ENCODE measurements around the gene HNMT.

The HNMT gene

DNA sequence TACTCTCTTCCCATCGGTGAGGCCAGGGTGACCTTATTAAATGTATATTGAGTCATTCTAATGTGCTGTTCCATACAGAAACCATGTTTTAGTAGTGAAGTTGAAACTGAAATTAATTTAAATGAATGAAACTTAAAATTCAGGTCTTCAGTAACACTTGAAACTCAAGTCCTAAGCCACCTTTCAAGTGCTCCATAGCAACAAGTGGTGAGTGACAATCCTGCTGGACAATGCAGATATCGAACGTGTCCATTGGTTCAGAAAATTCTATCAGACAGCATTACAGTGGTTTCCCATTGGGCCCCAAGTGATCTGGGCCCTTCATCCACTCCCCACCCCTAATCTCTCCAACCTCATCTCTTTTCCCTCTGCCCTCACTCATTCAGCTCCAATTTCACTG lies 48.7 kb downstream of the HNMT start:
- no peak overlapping the region for H3K27ac ChIP-seq
- TF ChIP-seq, protein P1, sequence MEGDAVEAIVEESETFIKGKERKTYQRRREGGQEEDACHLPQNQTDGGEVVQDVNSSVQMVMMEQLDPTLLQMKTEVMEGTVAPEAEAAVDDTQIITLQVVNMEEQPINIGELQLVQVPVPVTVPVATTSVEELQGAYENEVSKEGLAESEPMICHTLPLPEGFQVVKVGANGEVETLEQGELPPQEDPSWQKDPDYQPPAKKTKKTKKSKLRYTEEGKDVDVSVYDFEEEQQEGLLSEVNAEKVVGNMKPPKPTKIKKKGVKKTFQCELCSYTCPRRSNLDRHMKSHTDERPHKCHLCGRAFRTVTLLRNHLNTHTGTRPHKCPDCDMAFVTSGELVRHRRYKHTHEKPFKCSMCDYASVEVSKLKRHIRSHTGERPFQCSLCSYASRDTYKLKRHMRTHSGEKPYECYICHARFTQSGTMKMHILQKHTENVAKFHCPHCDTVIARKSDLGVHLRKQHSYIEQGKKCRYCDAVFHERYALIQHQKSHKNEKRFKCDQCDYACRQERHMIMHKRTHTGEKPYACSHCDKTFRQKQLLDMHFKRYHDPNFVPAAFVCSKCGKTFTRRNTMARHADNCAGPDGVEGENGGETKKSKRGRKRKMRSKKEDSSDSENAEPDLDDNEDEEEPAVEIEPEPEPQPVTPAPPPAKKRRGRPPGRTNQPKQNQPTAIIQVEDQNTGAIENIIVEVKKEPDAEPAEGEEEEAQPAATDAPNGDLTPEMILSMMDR (conservative IDR thresholded peaks at IDR 0.05): no peak

DNA sequence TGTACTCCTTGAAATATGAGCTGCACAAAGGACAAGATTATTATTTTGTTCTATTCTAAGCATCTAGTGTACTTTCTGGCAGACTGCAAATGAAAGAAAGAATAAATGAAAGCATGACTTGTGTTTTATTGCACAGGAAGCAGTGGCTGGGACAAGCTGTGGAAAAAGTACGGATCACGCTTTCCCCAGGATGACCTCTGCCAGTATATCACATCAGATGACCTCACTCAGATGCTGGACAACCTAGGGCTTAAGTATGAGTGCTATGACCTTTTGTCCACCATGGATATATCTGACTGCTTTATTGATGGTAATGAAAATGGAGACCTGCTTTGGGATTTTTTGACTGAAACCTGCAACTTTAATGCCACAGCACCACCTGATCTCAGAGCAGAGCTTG lies 49.4 kb downstream of the HNMT start:
- TF ChIP-seq, protein P1 (conservative IDR thresholded peaks at IDR 0.05): no peak
- no peak for TF ChIP-seq ZFX (IDR thresholded peaks at IDR 0.05)

GRCh38 chr2:138015494-138015893 lies 51.2 kb downstream of the HNMT start:
- TF ChIP-seq ZFX (IDR thresholded peaks at IDR 0.05): no peak
- TF ChIP-seq, protein P1 (conservative IDR thresholded peaks at IDR 0.05): no peak
- H3K27ac ChIP-seq: no peak overlapping the region

More for the DNA sequence above, 49.4 kb downstream of the HNMT start:
- no peak overlapping the region for H3K27ac ChIP-seq

- H3K27ac ChIP-seq: no peak overlapping the region
- TF ChIP-seq, protein P1 (conservative IDR thresholded peaks at IDR 0.05): no peak
Observed at GRCh38 chr2:138016351-138017087, 52.2 kb downstream of the HNMT start.

DNA sequence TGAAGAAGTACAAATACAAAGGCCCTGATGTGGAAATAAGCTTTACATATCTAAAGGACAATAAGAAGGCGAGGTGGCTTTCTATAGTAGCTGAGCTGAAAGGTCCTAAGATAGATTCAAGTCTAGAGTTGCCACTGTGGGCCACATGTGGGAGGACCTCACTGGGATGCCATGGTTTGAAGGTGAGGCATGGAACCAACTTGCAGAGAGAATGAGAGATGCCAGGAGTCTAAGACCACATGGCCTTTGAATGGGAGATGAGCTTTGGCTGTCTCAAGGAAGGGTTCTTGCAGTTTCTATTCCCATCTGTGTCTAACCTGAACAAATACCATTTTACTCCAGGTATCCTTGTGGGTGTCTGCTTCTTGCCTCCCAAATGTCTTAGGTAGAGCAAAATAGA lies 53.6 kb downstream of the HNMT start:
- TF ChIP-seq ZFX (IDR thresholded peaks at IDR 0.05): no peak
- TF ChIP-seq, protein P1 (conservative IDR thresholded peaks at IDR 0.05): no peak
- no peak overlapping the region for H3K27ac ChIP-seq

GRCh38 chr2:138018866-138019688 lies 54.8 kb downstream of the HNMT start:
- TF ChIP-seq, protein P1 (conservative IDR thresholded peaks at IDR 0.05): no peak
- no peak for TF ChIP-seq ZFX (IDR thresholded peaks at IDR 0.05)
- no peak overlapping the region for H3K27ac ChIP-seq

DNA sequence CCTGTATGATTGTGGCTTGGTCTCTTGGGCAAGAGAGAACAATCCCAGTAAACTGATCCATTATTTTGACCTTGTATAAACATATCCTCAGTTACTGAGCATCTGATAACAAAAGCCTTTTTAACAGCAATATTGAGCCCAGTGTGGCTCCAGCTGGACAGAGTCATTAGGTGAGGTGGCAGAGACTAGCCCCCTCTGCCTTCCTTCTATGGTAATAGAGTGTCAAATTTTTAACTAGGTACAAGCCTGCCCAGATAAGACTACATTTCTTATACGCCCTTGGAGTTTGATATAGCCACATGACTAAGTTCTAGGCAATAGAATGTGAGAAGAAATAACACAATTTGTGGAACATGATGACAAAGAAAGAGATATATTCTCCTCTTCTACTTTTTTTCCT lies 56.2 kb downstream of the HNMT start:
- TF ChIP-seq, protein P1 (conservative IDR thresholded peaks at IDR 0.05): no peak
- TF ChIP-seq ZFX (IDR thresholded peaks at IDR 0.05): no peak
- no peak overlapping the region for H3K27ac ChIP-seq
